ENCODE results near the gene KLHL6.
A peak's percentile ranks its signal among the peaks of the same experiment; 100 is the strongest.

Gene KLHL6

DNA sequence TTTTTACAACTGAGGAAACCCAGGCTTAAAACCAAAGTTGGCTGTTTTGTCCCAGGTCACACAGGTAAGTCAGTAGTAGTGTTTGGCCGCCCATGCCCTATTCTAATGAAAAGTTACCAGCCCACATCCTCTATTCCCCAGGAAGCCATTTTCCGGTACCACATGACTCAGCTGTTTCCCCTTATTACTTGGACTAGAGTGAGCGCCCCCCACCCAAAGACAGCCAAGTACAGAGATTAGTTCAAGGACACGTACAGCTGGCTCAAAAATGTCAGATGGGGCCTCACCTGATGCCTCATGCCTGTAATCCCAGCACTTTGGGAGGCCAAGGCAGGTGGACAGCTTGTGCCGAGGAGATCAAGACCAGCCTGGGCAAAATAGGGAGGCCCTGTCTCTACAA, 8.5 kb upstream of the KLHL6 start:
- no peak for DNase-seq

DNA sequence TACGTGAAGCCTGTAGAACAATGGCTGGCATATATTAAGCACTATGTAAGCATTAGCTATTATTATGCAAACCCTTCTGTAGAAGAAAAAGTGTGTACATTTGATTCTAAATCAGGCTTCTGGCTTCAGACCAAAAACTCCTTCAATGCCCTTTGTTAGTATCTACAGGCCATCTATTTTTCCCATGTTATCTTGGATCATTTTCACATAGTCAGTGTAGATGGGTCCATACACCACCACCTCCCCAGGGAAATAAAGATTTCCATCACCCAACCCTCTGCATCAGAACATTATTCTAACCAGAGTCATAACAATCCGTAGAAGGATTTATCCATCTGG, 8.0 kb upstream of the KLHL6 start:
- DNase-seq: peak; percentile 77

DNA sequence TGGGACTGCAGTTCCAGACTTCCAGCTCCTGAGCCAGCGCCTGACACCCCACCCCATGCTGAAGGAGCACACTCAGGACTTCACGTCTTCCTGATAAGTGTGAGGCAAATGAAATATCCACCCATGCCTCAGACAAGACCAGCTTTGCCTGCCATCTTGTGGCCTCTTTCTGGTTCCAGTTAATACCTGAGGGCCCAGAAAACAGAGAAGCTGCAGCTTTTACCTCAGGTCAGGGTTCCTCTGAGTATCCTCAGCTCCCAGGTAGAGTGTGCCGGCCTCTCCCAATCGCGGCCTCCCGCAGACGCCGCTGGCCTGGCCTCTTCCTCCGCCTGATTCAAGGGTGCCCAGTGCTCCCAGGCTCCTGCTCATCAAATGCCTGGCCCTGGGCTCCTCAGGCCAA, 5.1 kb upstream of the KLHL6 start:
- no peak for DNase-seq

- DNase-seq: no peak
Measured at GRCh38 chr3:183558495-183558894, 3.0 kb upstream of the KLHL6 start.

- no peak for DNase-seq
Measured at GRCh38 chr3:183556722-183557121, 1.2 kb upstream of the KLHL6 start.

GRCh38 chr3:183554377-183554776, 1.1 kb downstream of the KLHL6 start:
- no peak for DNase-seq

GRCh38 chr3:183553334-183554026, 2.0 kb downstream of the KLHL6 start:
- no peak for DNase-seq

- DNase-seq: no peak
Measured at GRCh38 chr3:183551930-183552329, 3.6 kb downstream of the KLHL6 start.

GRCh38 chr3:183548262-183548769, 7.2 kb downstream of the KLHL6 start:
- no peak for DNase-seq

DNA sequence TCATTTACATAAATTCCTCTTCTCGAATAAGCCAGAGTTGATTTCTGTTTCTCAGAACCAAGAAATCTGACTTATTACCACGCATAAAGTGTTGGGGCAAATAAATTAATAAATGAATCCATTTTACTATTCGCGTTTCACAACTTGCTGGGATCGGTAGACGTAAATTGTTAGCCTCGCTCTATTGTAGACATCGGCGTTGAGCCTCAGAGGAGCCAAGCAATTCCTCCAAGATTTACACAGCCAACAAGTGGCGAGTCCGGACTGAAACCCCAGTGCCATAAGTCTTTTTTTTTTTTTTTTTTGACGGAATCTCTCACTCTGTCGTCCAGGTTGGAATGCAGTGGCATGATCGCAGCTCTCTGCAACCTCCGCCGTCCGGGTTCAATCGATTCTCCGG, 8.9 kb downstream of the KLHL6 start:
- DNase-seq: no peak

GRCh38 chr3:183545708-183546107, 9.8 kb downstream of the KLHL6 start:
- DNase-seq: no peak

GRCh38 chr3:183542355-183542754, 13.2 kb downstream of the KLHL6 start:
- no peak for DNase-seq

DNA sequence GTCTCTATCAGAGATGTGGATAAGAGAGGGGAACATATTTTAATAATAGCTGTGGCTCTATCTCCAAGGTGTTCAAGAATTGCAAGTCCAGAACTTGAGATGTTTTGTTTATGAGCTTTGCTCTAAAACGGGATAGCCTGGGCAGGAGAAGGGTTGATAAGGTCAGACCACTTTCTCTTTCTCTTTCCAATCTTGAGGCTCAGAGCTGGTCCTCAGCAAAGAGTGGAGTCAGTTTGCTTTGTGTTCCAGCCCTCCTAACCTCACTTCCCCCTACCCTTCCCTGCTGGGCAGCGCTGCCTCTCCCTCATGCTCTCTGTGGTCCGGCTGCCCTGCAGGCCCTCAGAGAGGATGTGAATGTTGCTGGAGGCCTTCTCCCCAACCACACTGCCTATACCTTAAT, 13.8 kb downstream of the KLHL6 start:
- no peak for DNase-seq

- no peak for DNase-seq
Measured at GRCh38 chr3:183541235-183541655, 14.3 kb downstream of the KLHL6 start.

DNA sequence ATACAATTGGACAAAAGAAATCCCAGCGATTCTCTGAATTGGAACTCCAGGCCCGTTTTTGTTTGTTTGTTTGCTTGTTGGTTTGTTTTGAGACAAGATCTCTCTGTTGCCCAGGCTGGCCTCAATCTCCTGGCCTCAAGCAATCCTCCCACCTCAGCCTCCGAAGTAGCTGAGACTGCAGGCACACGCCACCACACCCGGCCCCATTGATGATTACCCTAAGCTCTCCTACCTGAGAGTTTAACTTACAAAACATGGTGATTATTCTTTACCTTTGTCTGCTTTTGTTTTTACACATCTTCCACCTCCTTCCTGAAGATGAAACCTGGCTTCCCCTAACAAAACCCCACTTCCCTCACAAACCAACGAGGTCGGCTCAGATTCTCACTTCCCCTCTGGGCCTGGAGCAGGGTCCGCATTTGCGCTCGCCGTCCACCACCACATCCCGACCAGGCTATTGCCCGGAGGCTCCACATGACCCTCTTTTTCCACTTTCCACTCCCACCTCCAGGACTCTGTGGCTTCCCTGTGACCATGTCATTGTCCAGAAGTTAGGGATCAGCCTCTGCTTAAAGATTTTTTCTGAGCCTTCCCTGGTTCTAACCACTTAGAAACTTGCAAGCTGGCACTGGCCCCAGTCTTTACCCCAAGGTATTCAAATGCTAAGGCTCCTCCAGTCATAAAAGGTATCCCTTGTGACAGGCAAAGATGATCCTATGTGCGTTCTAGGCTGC, 14.8 kb downstream of the KLHL6 start:
- no peak for DNase-seq

DNA sequence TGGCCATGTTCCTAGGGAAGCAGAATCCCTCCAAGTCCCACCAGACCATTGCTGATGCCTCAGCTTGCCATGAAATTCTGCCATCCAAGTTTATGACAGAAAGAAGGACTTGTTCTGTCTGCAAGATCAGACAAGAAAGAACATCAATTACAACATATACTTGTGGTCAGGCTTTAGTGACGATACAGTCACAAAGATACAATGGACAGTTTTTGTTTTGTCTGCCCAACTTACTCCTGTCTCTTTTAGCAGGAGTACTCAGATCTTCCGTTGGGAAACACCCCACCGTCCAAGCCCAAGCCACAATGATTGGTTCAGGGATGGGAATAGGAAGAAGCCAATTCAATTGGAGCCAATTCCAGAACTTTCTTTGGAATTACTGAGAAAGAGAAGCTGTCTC, 15.7 kb downstream of the KLHL6 start:
- DNase-seq: no peak

DNA sequence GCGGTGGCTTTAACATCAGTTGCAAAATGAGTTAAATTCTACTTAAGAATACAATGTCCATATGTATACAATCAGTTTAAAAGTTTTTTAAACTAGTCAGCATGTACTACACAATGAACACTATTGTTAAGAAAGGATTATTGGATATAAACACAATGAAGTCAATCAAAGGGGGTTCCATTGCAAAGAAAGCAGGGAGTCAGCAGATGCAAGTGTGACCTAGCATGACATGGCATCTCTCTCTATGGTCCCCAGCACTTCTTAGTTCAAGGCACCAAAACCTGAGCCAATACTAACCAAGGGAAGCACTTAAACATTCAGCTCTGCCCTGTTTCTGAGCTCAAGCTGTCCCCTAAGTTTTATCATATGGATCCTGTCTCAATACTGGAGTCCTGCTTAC, 17.0 kb downstream of the KLHL6 start:
- no peak for DNase-seq

GRCh38 chr3:183537295-183537730, 18.2 kb downstream of the KLHL6 start:
- DNase-seq: no peak

- DNase-seq: no peak
Measured at GRCh38 chr3:183536238-183536880, 19.1 kb downstream of the KLHL6 start.

GRCh38 chr3:183534249-183534648, 21.3 kb downstream of the KLHL6 start:
- DNase-seq: no peak

DNA sequence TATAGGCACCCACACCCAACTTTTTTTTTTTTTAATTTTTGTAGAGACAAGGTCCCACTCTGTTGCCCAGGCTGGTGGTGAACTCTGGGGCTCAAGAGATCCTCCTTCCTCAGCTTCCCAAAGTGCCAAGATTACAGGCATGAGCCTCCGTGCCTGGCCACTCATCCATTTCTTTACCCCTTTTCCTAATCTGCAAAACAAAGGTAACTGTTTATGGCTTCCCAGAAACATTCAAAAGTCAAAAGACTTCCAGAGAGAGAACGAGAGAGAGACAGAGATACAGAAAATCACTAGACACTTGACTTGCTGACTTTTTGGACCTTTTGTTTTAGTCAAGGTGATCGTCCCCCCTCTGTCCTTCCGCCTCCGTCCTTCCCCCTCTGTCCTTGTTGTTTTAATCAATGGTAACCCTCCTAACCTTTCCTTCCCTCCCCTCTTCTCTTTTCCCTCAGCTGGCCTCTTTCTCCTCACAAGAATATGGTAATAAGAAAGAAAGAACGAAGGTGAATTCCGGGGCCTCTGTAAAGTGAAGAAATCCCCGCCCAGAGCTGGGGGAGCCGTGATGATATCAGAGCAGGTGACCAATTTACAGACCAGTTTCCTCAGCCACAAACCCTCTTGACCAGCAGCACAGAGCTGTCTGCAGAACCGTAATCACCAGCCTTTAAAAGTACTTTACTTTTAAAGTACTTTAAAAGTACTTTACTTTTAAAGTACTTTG, 21.9 kb downstream of the KLHL6 start:
- DNase-seq: no peak

GRCh38 chr3:183532620-183533411, 22.7 kb downstream of the KLHL6 start:
- no peak for DNase-seq

GRCh38 chr3:183529717-183530116, 25.8 kb downstream of the KLHL6 start:
- no peak for DNase-seq

Data from DMS153 (cell line).